ENCODE data around the gene DMD.

DNA sequence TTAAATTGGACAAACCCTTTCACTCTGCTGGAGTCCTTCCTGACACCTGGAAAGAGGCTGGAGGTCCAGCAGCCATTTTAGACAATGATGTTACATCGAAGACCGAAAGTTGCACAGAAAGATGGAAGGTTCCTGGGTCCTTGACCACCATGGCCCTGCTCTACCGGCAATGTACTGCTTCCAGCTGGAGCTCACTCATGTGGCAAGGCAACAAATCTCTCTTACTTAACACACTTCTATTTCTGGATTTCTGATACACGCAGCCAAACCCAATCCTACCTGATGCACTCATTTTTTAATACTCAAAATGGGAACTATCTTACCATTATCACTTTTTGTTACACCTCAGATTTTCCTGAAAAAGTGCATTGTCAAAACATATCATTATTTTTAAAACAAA lies 33.1 kb downstream of the DMD start:
- no peak for TF ChIP-seq POLR2A (IDR thresholded peaks at IDR 0.05)
- TF ChIP-seq, protein P1, sequence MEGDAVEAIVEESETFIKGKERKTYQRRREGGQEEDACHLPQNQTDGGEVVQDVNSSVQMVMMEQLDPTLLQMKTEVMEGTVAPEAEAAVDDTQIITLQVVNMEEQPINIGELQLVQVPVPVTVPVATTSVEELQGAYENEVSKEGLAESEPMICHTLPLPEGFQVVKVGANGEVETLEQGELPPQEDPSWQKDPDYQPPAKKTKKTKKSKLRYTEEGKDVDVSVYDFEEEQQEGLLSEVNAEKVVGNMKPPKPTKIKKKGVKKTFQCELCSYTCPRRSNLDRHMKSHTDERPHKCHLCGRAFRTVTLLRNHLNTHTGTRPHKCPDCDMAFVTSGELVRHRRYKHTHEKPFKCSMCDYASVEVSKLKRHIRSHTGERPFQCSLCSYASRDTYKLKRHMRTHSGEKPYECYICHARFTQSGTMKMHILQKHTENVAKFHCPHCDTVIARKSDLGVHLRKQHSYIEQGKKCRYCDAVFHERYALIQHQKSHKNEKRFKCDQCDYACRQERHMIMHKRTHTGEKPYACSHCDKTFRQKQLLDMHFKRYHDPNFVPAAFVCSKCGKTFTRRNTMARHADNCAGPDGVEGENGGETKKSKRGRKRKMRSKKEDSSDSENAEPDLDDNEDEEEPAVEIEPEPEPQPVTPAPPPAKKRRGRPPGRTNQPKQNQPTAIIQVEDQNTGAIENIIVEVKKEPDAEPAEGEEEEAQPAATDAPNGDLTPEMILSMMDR (IDR thresholded peaks at IDR 0.05) = no peak
